HCT116 (cell line): Measurements from ENCODE around the gene CDX1. TPM values are rescaled to one million over a fixed set of nuclear protein-coding genes. Genes with fewer than 3 reads are reported as not detected.

Experiments
- ATAC-seq: fragments of 200-7000 bp; cut with Tn5 transposase; 2 replicates; pipeline ENCODE4 v1.9.1; 2020; ENCODE audit warnings: mild to moderate bottlenecking, moderate library complexity
- BruUV-seq: library from RNA; stranded (reverse); fragments of 400-500 nt; replicated peaks from 2 replicates; lab custom pipeline; 2021; lab: Mats Ljungman, UMichigan
- CTCF ChIA-PET: fragments of 300-600 bp; sonication (Branson Sonifier 250); formaldehyde crosslinking; loops from one replicate; lab custom pipeline; 2021; ENCODE audit warnings: antibody characterized with exemption; lab: Charles Lee
- POLR2A ChIA-PET: fragments of 300-600, 350-600 bp; sonication (Branson Sonifier 250); formaldehyde crosslinking; loops from one replicate; lab custom pipeline; 2021; ENCODE audit warnings: antibody characterized with exemption; lab: Charles Lee
- RAD21 ChIA-PET, 2 experiments: fragments of 300-600 bp; sonication (Branson Sonifier 250); formaldehyde crosslinking; loops; one replicate each; lab custom pipeline; 2023; ENCODE audit warnings: low total read pairs in 2 of 2; ENCODE audit not compliant: uncharacterized antibody in 2 of 2, unreplicated experiment in 2 of 2, low non-redundant PET in 1 of 2; lab: Charles Lee
- DNase-seq: peaks from one replicate; pipeline ENCODE4 v3.0.0-alpha.2; 2010; ENCODE audit warnings: low read depth, low spot score
- H2AFZ ChIP-seq: fragments of 200-600 bp; shearing (Covaris generic), sonication (generic); 2 replicates; pipeline ENCODE4 v1.6.1; 2017; ENCODE audit warnings: low read depth, mixed run types, mixed read lengths, antibody characterized with exemption, low read length; ENCODE audit not compliant: poor library complexity, severe bottlenecking
- H3K27ac ChIP-seq: 2 replicates; pipeline ENCODE4 v1.5.1; 2012; ENCODE audit warnings: low read depth, low read length
- H3K27me3 ChIP-seq: fragments of 200-600 bp; sonication (generic); 2 replicates; pipeline ENCODE4 v1.6.1; 2016; ENCODE audit warnings: mixed run types, low read length, mixed read lengths; ENCODE audit not compliant: insufficient read depth
- H3K36me3 ChIP-seq, 2 experiments: fragments of 200-500 bp in 1 of 2; fragments of 200-600 bp in 1 of 2; sonication (Bioruptor generic) in 1 of 2; sonication (generic) in 1 of 2; 2 replicates each; pipeline versions ENCODE4 v1.5.1 to v1.6.1; 2014 to 2016; ENCODE audit warnings: low read length in 2 of 2, inconsistent platforms in 1 of 2, mixed read lengths in 1 of 2, mixed run types in 1 of 2; ENCODE audit not compliant: insufficient read depth in 2 of 2, control insufficient read depth in 1 of 2
- H3K4me1 ChIP-seq, 2 experiments: fragments of 200-600 bp in 1 of 2; sonication (generic) in 1 of 2; 2 replicates each; pipeline versions ENCODE4 v1.5.1 to v1.6.1; 2012 to 2017; ENCODE audit warnings: low read length in 2 of 2, inconsistent platforms in 1 of 2, mild to moderate bottlenecking in 1 of 2, mixed read lengths in 1 of 2, mixed run types in 1 of 2, moderate library complexity in 1 of 2; ENCODE audit not compliant: insufficient read depth in 2 of 2, control insufficient read depth in 1 of 2
- H3K4me2 ChIP-seq: fragments of 200-600 bp; sonication (generic); 2 replicates; pipeline ENCODE4 v1.6.1; 2017; ENCODE audit warnings: mixed run types, low read length, mixed read lengths
- H3K4me3 ChIP-seq, 2 experiments: fragments of 200-600 bp in 1 of 2; sonication (generic) in 1 of 2; replicated peaks in 1 of 2; 2 replicates each; pipeline ENCODE4 v1.5.1; 2011 to 2016; ENCODE audit warnings: low read length in 2 of 2, control low read depth in 1 of 2, low read depth in 1 of 2, mild to moderate bottlenecking in 1 of 2, mixed read lengths in 1 of 2, mixed run types in 1 of 2
- H3K79me2 ChIP-seq: fragments of 200-600 bp; sonication (generic); 2 replicates; pipeline ENCODE4 v1.6.1; 2017; ENCODE audit warnings: mild to moderate bottlenecking, mixed run types, low read length, moderate library complexity, mixed read lengths; ENCODE audit not compliant: insufficient read depth
- H3K9ac ChIP-seq: fragments of 200-600 bp; sonication (generic); 2 replicates; pipeline ENCODE4 v1.6.1; 2016; ENCODE audit warnings: low read length, mixed read lengths
- H3K9me2 ChIP-seq: fragments of 200-600 bp; sonication (generic), shearing (Covaris generic); 2 replicates; pipeline ENCODE4 v1.6.1; 2017; ENCODE audit warnings: mixed run types, mild to moderate bottlenecking, moderate library complexity; ENCODE audit not compliant: insufficient read depth
- H3K9me3 ChIP-seq, 2 experiments: fragments of 200-500 bp in 1 of 2; fragments of 200-600 bp in 1 of 2; sonication (Bioruptor generic) in 1 of 2; sonication (generic) in 1 of 2; 2 replicates each; pipeline ENCODE4 v1.6.1; 2014 to 2017; ENCODE audit warnings: low read length in 2 of 2, mixed read lengths in 2 of 2, inconsistent platforms in 1 of 2, low read depth in 1 of 2, mild to moderate bottlenecking in 1 of 2, mixed run types in 1 of 2, moderate library complexity in 1 of 2; ENCODE audit not compliant: control insufficient read depth in 1 of 2, insufficient read depth in 1 of 2
- H4K20me1 ChIP-seq: fragments of 200-600 bp; sonication (generic), shearing (Covaris generic); 2 replicates; pipeline ENCODE4 v1.6.1; 2017; ENCODE audit warnings: mixed run types, mild to moderate bottlenecking, moderate library complexity; ENCODE audit not compliant: insufficient read depth
- ATF3 ChIP-seq: IDR thresholded peaks from 2 replicates; pipeline ENCODE4 v1.6.1; 2012
- CEBPB ChIP-seq: IDR thresholded peaks from 2 replicates; pipeline ENCODE4 v1.6.1; 2012; ENCODE audit warnings: low read depth
- EGR1 ChIP-seq: IDR thresholded peaks from 2 replicates; pipeline ENCODE4 v1.6.1; 2012; ENCODE audit warnings: low read depth
- FOSL1 ChIP-seq: IDR thresholded peaks from 2 replicates; pipeline ENCODE4 v1.6.1; 2012; ENCODE audit warnings: low read depth
- POLR2AphosphoS5 ChIP-seq: IDR thresholded peaks from 2 replicates; pipeline ENCODE4 v1.6.1; 2011; ENCODE audit warnings: mild to moderate bottlenecking, low read depth, low read length, moderate library complexity
- SP1 ChIP-seq: IDR thresholded peaks from 2 replicates; pipeline ENCODE4 v1.6.1; 2012; ENCODE audit warnings: low read depth
- TCF7L2 ChIP-seq: IDR thresholded peaks from 2 replicates; pipeline ENCODE4 v1.7.0; 2011; ENCODE audit warnings: borderline replicate concordance, inconsistent platforms; ENCODE audit not compliant: insufficient read depth, insufficient read length; ENCODE audit errors: extremely low read depth
- ZFX ChIP-seq: fragments of 450-650 bp; IDR thresholded peaks from 2 replicates; pipeline ENCODE4 v1.6.1; 2017
- ZNF274 ChIP-seq: fragments of 200-500 bp; sonication (Bioruptor generic); IDR thresholded peaks from 2 replicates; pipeline ENCODE4 v1.6.1; 2014; ENCODE audit warnings: mild to moderate bottlenecking, low read depth, low read length, inconsistent platforms
- intact Hi-C: fragments of 100-400 bp; cut with micrococcal nuclease; formaldehyde crosslinking; loops from 2 replicates; pipeline ENCODE4 v1.10.0; 2022
- total RNA-seq: library from RNA; stranded (reverse); gene quantifications from one replicate; pipeline ENCODE4 v1.2.1, GENCODE V29; 2021; ENCODE audit not compliant: unreplicated experiment

Gene CDX1
- total RNA-seq, 1 experiment from 2014 or later: not detected

GRCh38 chr5:150124596-150124995 lies 42.0 kb upstream of the CDX1 start (continued):
- TF ChIP-seq EGR1 (no peak), ATF3 (no peak)

- BruUV-seq: no TSS peak
- no peak for ATAC-seq
- Histone ChIP-seq H3K9ac (no peak overlapping the region), H3K4me2 (no peak overlapping the region), H3K9me2 (no peaks in the 10 kb centered on the region), H3K36me3 (no peaks in the 10 kb centered on the region), H3K79me2 (no peaks in the 10 kb centered on the region), H3K27ac (no peak overlapping the region), H3K4me1 (peaks cover 4 to 19% of the 10 kb centered on the region in 2 experiments; a peak in 3 of 4 replicates), H3K9me3 (no peaks in the 10 kb centered on the region), H3K4me3 (no peak overlapping the region), H2AFZ (no peak overlapping the region), H3K27me3 (no peaks in the 10 kb centered on the region), H4K20me1 (no peaks in the 10 kb centered on the region)
- ChIA-PET POLR2A (no interaction called here), RAD21 (no interaction called here), CTCF (interaction anchor here (1.4 kb wide), 1 partner anchor 93 kb away, joined by 3 read pairs; no protein-coding TSS in a partner anchor)
- intact Hi-C loops: no loop called here
- DNase-seq: no peak
- TF ChIP-seq ZNF274 (no peak), ZFX (no peak), SP1 (no peak), CEBPB (no peak), FOSL1 (no peak), ATF3 (no peak), POLR2AphosphoS5 (no peak), TCF7L2 (no peak)
Observed at GRCh38 chr5:150125334-150125733, 41.2 kb upstream of the CDX1 start.
